Type B pancreatic cell (in vitro differentiated cells): ENCODE data around the gene PARVB. TPM values are rescaled to one million over a fixed set of nuclear protein-coding genes. Genes with fewer than 3 reads are reported as not detected.

Experiments used
- DNase-seq: peaks from one replicate; pipeline ENCODE4 v3.0.0; 2021; ENCODE audit warnings: mixed read lengths; ENCODE audit not compliant: unreplicated experiment; ENCODE audit errors: extremely low spot score
- H3K27ac Mint-ChIP-seq: 2 replicates; pipeline ENCODE4 v1.8.0; 2021; ENCODE audit warnings: mild to moderate bottlenecking, mixed read lengths
- H3K27me3 Mint-ChIP-seq: 2 replicates; pipeline ENCODE4 v1.8.0; 2021; ENCODE audit warnings: mixed read lengths
- H3K36me3 Mint-ChIP-seq: 2 replicates; pipeline ENCODE4 v1.8.0; 2021; ENCODE audit warnings: mixed read lengths
- H3K4me1 Mint-ChIP-seq: one replicate; pipeline ENCODE4 v1.8.0; 2021; ENCODE audit warnings: mixed read lengths; ENCODE audit not compliant: unreplicated experiment
- H3K4me3 Mint-ChIP-seq: 2 replicates; pipeline ENCODE4 v1.8.0; 2021; ENCODE audit warnings: mild to moderate bottlenecking, mixed read lengths
- H3K9me3 Mint-ChIP-seq: 2 replicates; pipeline ENCODE4 v1.8.0; 2021; ENCODE audit warnings: mixed read lengths
- CTCF ChIP-seq: fragments of 200-600 bp; sonication (generic); conservative IDR thresholded peaks from 2 replicates; pipeline ENCODE4 v1.5.0; 2021; ENCODE audit warnings: antibody characterized with exemption, mild to moderate bottlenecking
- long read RNA-seq: library from polyadenylated mRNA; unstranded; transcript quantifications from one replicate; pipeline ENCODE4 v2.0.0, GENCODE V29; 2020
- total RNA-seq: library from RNA; stranded (reverse); gene quantifications from 2 replicates; pipeline ENCODE4 v1.2.1, GENCODE V29; 2021; ENCODE audit warnings: low replicate concordance

The PARVB gene
- total RNA-seq = 7.2 and 15.9 TPM in 2 replicates
- long read RNA-seq, full-length matches to known transcripts = 1 of 2 reads
- long read RNA-seq, partial matches to known transcripts = 0 of 2 reads
- long read RNA-seq, other reads (novel, unspliced or antisense) = 1 of 2 reads

- peaks cover 23% of the 10 kb centered on the region for H3K4me1 Mint-ChIP-seq
- no peaks in the 10 kb centered on the region for H3K9me3 Mint-ChIP-seq
- DNase-seq = peak; percentile 70
- peak within 1 kb of the TSS; percentile 56 for H3K27ac Mint-ChIP-seq
- TF ChIP-seq CTCF = no peak
- H3K36me3 Mint-ChIP-seq = no peaks in the 10 kb centered on the region
- peak within 1 kb of the TSS; percentile 82 for H3K4me3 Mint-ChIP-seq
- H3K27me3 Mint-ChIP-seq = peaks cover 13% of the 10 kb centered on the region
These were observed at the start of gene PARVB for GRCh38 chr22:44024288-44024921. Gene PARVB, plus strand, starts transcription at chr22:44024302. Its CDS starts 38 bp downstream, at chr22:44024340.

- DNase-seq = no peak
- Mint-ChIP-seq H3K27ac (no peak overlapping the region), H3K4me3 (no peak overlapping the region), H3K9me3 (no peaks in the 10 kb centered on the region), H3K27me3 (no peaks in the 10 kb centered on the region), H3K4me1 (no peaks in the 10 kb centered on the region), H3K36me3 (peaks cover 31% of the 10 kb centered on the region)
- no peak for TF ChIP-seq CTCF
These were observed 49.1 kb upstream of the PARVB start for GRCh38 chr22:43975041-43975440.

GRCh38 chr22:43976861-43977795 is 47.0 kb upstream of the PARVB start:
- H3K27ac Mint-ChIP-seq = no peak overlapping the region
- TF ChIP-seq CTCF = no peak
- H3K36me3 Mint-ChIP-seq = peaks cover 31% of the 10 kb centered on the region
- H3K9me3 Mint-ChIP-seq = no peaks in the 10 kb centered on the region
- H3K27me3 Mint-ChIP-seq = no peaks in the 10 kb centered on the region
- H3K4me3 Mint-ChIP-seq = no peak overlapping the region
- DNase-seq = no peak
- no peaks in the 10 kb centered on the region for H3K4me1 Mint-ChIP-seq

GRCh38 chr22:43978558-43978957 is 45.5 kb upstream of the PARVB start:
- no peak for TF ChIP-seq CTCF
- Mint-ChIP-seq H3K4me1 (no peaks in the 10 kb centered on the region), H3K36me3 (peaks cover 31% of the 10 kb centered on the region)

GRCh38 chr22:43980579-43980978 is 43.5 kb upstream of the PARVB start:
- no peaks in the 10 kb centered on the region for H3K4me1 Mint-ChIP-seq
- no peaks in the 10 kb centered on the region for H3K27me3 Mint-ChIP-seq
- no peak overlapping the region for H3K4me3 Mint-ChIP-seq
- H3K9me3 Mint-ChIP-seq = no peaks in the 10 kb centered on the region
- H3K27ac Mint-ChIP-seq = no peak overlapping the region
- peaks cover 34% of the 10 kb centered on the region for H3K36me3 Mint-ChIP-seq
- no peak for DNase-seq
- TF ChIP-seq CTCF = no peak

More at GRCh38 chr22:43978558-43978957, 45.5 kb upstream of the PARVB start:
- Mint-ChIP-seq H3K9me3 (no peaks in the 10 kb centered on the region), H3K27ac (no peak overlapping the region), H3K27me3 (no peaks in the 10 kb centered on the region), H3K4me3 (no peak overlapping the region)
- no peak for DNase-seq
